Measurements from ENCODE around the gene BANF2. TPM values are rescaled to one million over a fixed set of nuclear protein-coding genes. Genes with fewer than 3 reads are reported as not detected.
"Not testable (repeated sequence)": the region's sequence is repeated elsewhere in the genome, so short reads cannot be mapped to it uniquely, and the experiment has no call there.

The BANF2 gene
- total and polyA plus RNA-seq, 2 of the 13 experiments (the other 11 are each of a cell fraction or from before 2014, with no cell fraction given) = 0.35 TPM; not detected in 1

GRCh38 chr20:17707951-17708350, 8.2 kb downstream of the BANF2 start:
- H3K4me3 ChIP-seq (replicated peaks in 1 of 3; ENCODE audit: insufficient read depth in 1 of 3, low read depth in 2 of 3, low read length in 3 of 3); H3K36me3 ChIP-seq (replicated peaks in 1 of 2; ENCODE audit: control insufficient read depth in 1 of 2, insufficient read depth in 2 of 2, low read length in 2 of 2); H3K27ac ChIP-seq (ENCODE audit: extremely low read length, insufficient read depth, low read length); in situ Hi-C loops (cut with HindIII; ENCODE audit: extremely low pct_ligation_motif_present, low pct_unique_long_range_greater_than_20kb); H2AFZ ChIP-seq (ENCODE audit: low read length); DNase-seq (ENCODE audit: low spot score); FAIRE-seq; ATAC-seq; CTCF ChIA-PET (ENCODE audit: low intra/inter-chr PET ratio, low total read pairs); H3K9me3 ChIP-seq (ENCODE audit: low read length); H3K9ac ChIP-seq (ENCODE audit: insufficient read depth, low read depth, low read length); BruUV-seq (replicated peaks); intact Hi-C loops (cut with micrococcal nuclease; ENCODE audit: unreplicated experiment); H3K79me2 ChIP-seq (ENCODE audit: insufficient read depth, low read length); H4K20me1 ChIP-seq (ENCODE audit: insufficient read depth, low read length): not testable (repeated sequence)
- H3K4me2 ChIP-seq (ENCODE audit: low read depth, low read length) = peak overlapping the region; percentile 96; the same call in 1 of the 2 replicates
- H3K27me3 ChIP-seq (ENCODE audit: control insufficient read depth in 1 of 2, insufficient read depth in 2 of 2, low read length in 2 of 2) = peaks cover under 1 to 35% of the 10 kb centered on the region in 2 experiments; a peak in 4 of 5 replicates
- POLR2A ChIA-PET = interaction anchor here (0.7 to 6.7 kb wide), 9 partner anchors 8 to 202 kb away, joined by 3 to 126 read pairs (median 8); partner anchors contain the start of genes BANF2 and RRBP1
- H3K4me1 ChIP-seq (ENCODE audit: insufficient read depth, low read length) = peaks cover 66% of the 10 kb centered on the region
- WGBS (ENCODE audit: low lambda C conversion rate) = 75% methylated on average over 3 of the region's 3 CpGs

DNA sequence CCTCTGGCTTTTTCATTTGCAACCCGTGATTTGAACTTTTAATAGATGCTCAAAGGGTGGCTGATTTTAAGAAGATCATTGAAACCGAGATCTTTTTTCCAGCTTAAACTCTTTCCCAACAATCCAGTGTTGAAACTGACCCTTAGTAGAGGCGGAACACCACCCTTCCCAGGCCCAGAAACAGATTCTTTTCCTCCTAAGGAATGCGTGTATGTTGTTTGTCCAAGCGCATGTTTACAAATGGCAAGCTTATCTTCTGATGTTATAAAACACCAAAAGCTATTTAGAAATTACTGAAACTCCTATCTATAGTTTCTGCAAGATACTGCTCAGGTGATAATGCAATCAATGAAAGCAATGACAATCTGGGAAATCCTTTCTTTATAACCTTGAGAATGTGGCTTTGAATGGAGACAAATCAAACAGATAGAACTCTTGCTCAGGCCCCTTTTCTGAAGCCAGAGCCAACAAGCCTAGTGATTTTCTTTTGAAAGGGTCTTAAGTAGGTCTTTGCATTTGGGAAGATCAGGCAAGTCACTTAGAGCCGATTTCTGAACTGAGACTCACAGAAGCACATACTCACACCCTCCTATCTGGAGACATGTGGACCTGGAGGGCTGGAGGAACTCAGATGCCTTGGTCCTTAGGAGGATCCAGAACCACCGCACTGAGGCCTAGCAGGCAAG, 9.1 kb downstream of the BANF2 start:
- no peak overlapping the region for H3K9ac ChIP-seq (ENCODE audit: insufficient read depth, low read depth, low read length)
- no TSS peak for BruUV-seq (replicated peaks)
- H3K4me1 ChIP-seq (ENCODE audit: insufficient read depth, low read length) = peaks cover 66% of the 10 kb centered on the region
- CTCF ChIA-PET (ENCODE audit: low intra/inter-chr PET ratio, low total read pairs) = interaction anchor here (1.7 kb wide), 1 partner anchor 189 kb away, joined by 4 read pairs; no protein-coding TSS in a partner anchor
- intact Hi-C loops (cut with micrococcal nuclease; ENCODE audit: unreplicated experiment) (no loop called here), in situ Hi-C loops (cut with HindIII; ENCODE audit: extremely low pct_ligation_motif_present, low pct_unique_long_range_greater_than_20kb) (no loop called here)
- H3K4me3 ChIP-seq (replicated peaks in 1 of 3; ENCODE audit: insufficient read depth in 1 of 3, low read depth in 2 of 3, low read length in 3 of 3) = no peak overlapping the region
- H3K36me3 ChIP-seq (replicated peaks in 1 of 2; ENCODE audit: control insufficient read depth in 1 of 2, insufficient read depth in 2 of 2, low read length in 2 of 2) = no peaks in the 10 kb centered on the region
- FAIRE-seq = peak; percentile 23
- H3K27me3 ChIP-seq (ENCODE audit: control insufficient read depth in 1 of 2, insufficient read depth in 2 of 2, low read length in 2 of 2) = peaks cover 0 to 29% of the 10 kb centered on the region in 2 experiments; a peak in 1 of 5 replicates
- H3K4me2 ChIP-seq (ENCODE audit: low read depth, low read length) = peak overlapping the region; percentile 96
- no peak overlapping the region for H3K27ac ChIP-seq (ENCODE audit: extremely low read length, insufficient read depth, low read length)
- no peaks in the 10 kb centered on the region for H3K9me3 ChIP-seq (ENCODE audit: low read length)
- no peak for DNase-seq (ENCODE audit: low spot score)
- no peak overlapping the region for H2AFZ ChIP-seq (ENCODE audit: low read length)
- WGBS (ENCODE audit: low lambda C conversion rate) = 17% methylated on average over 7 of the region's 7 CpGs
- no peaks in the 10 kb centered on the region for H4K20me1 ChIP-seq (ENCODE audit: insufficient read depth, low read length)
- ATAC-seq = no peak
- POLR2A ChIA-PET = interaction anchor here (1.0 to 6.7 kb wide), 13 partner anchors 9 to 186 kb away, joined by 3 to 126 read pairs (median 13); partner anchors contain the start of genes BANF2 and RRBP1
- H3K79me2 ChIP-seq (ENCODE audit: insufficient read depth, low read length) = no peaks in the 10 kb centered on the region
- TF ChIP-seq PCBP2 (optimal IDR thresholded peaks at IDR 0.05; ENCODE audit: low read depth, low read length, poor library complexity, severe bottlenecking) (no peak), ZNF713 (CRISPR knock-in tag; IDR thresholded peaks at IDR 0.05) (no peak), ZNF563 (CRISPR knock-in tag; IDR thresholded peaks at IDR 0.05) (no peak), RELA (CRISPR knock-in tag; IDR thresholded peaks at IDR 0.05) (no peak), ZNF766 (CRISPR knock-in tag; IDR thresholded peaks at IDR 0.05; ENCODE audit: borderline replicate concordance) (no peak), WIZ (CRISPR knock-in tag; IDR thresholded peaks at IDR 0.05) (no peak), ZBTB38 (CRISPR knock-in tag; IDR thresholded peaks at IDR 0.05) (no peak), ZBTB8A (CRISPR knock-in tag; IDR thresholded peaks at IDR 0.05; ENCODE audit: borderline replicate concordance, low read depth) (no peak), IRF2 (CRISPR knock-in tag; IDR thresholded peaks at IDR 0.05) (no peak), SP4 (CRISPR knock-in tag; IDR thresholded peaks at IDR 0.05) (0 out of 2 replicates have a peak, but pooled peaks have one; percentile 4), ZNF251 (CRISPR knock-in tag; IDR thresholded peaks at IDR 0.05) (no peak), ZNF446 (CRISPR knock-in tag; IDR thresholded peaks at IDR 0.05) (no peak), ETV5 (CRISPR knock-in tag; IDR thresholded peaks at IDR 0.05; ENCODE audit: borderline replicate concordance) (no peak), MED8 (CRISPR knock-in tag; IDR thresholded peaks at IDR 0.05; ENCODE audit: insufficient replicate concordance) (no peak), GATAD2A (CRISPR knock-in tag; IDR thresholded peaks at IDR 0.05) (peak; percentile 52; the same call in 1 of the 2 replicates), ZNF589 (CRISPR knock-in tag; conservative IDR thresholded peaks at IDR 0.05) (no peak), TAF15 (IDR thresholded peaks at IDR 0.05; ENCODE audit: low read depth, low read length, poor library complexity, severe bottlenecking) (no peak)
- TF ChIP-seq, protein P1, sequence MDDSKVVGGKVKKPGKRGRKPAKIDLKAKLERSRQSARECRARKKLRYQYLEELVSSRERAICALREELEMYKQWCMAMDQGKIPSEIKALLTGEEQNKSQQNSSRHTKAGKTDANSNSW (CRISPR knock-in tag; IDR thresholded peaks at IDR 0.05; ENCODE audit: borderline replicate concordance) = no peak
- TF ChIP-seq, protein P2, sequence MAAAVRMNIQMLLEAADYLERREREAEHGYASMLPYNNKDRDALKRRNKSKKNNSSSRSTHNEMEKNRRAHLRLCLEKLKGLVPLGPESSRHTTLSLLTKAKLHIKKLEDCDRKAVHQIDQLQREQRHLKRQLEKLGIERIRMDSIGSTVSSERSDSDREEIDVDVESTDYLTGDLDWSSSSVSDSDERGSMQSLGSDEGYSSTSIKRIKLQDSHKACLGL (CRISPR knock-in tag; IDR thresholded peaks at IDR 0.05) = no peak

Data from HepG2 (cell line).